Measurements from ENCODE around the gene GMPR2.

DNA sequence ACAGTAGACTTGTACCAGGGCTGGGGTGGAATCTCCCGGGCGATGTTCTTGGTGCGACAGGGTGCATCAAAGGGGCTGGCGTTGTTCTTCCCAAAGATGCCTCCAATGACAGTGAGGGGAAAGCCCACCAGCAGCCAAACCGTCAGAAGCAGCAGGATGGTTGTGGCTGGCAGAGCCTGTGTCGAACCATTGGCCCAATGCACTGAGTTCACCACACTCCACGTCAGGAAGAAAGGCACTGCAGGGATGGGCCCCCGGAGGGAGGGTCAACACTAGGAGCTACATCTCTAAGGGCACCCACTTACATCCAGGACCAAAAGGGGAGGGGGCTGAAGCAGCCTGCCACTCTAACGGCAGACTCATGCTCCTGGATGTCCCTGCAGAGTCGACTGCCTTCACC lies 42.3 kb upstream of the GMPR2 start:
- TF ChIP-seq, protein P1, sequence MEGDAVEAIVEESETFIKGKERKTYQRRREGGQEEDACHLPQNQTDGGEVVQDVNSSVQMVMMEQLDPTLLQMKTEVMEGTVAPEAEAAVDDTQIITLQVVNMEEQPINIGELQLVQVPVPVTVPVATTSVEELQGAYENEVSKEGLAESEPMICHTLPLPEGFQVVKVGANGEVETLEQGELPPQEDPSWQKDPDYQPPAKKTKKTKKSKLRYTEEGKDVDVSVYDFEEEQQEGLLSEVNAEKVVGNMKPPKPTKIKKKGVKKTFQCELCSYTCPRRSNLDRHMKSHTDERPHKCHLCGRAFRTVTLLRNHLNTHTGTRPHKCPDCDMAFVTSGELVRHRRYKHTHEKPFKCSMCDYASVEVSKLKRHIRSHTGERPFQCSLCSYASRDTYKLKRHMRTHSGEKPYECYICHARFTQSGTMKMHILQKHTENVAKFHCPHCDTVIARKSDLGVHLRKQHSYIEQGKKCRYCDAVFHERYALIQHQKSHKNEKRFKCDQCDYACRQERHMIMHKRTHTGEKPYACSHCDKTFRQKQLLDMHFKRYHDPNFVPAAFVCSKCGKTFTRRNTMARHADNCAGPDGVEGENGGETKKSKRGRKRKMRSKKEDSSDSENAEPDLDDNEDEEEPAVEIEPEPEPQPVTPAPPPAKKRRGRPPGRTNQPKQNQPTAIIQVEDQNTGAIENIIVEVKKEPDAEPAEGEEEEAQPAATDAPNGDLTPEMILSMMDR (IDR thresholded peaks at IDR 0.05): no peak
- no peak for TF ChIP-seq POLR2A (IDR thresholded peaks at IDR 0.05)
